DMS53 treated with DMSO at 0.1 percent for 48 hours (cell line): Measurements from ENCODE around the gene EGFR.

Experiments
- DNase-seq: peaks from one replicate; lab custom pipeline; 2025; ENCODE audit not compliant: unreplicated experiment; lab: John Stamatoyannopoulos, UW

EGFR gene

DNA sequence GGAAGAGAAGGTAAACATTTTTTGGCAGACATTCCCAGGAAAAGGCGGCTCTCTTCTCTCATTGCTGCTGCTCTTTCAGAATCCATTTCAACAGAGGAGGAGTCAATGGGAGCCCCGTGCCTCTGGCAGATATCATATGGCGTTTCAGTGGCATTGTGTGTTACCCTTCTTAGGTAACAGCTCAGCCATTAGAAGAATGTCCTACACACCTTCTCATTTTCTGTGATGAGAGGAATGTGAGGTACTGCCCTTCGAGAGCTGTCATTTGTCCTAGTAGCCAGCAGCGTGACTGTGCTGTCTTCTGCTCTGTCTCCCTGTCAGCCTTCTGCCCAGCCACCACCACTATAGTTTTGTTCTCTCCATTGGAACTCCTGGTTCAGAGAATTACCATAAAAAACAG, 102.4 kb downstream of the EGFR start:
- no peak for DNase-seq

DNA sequence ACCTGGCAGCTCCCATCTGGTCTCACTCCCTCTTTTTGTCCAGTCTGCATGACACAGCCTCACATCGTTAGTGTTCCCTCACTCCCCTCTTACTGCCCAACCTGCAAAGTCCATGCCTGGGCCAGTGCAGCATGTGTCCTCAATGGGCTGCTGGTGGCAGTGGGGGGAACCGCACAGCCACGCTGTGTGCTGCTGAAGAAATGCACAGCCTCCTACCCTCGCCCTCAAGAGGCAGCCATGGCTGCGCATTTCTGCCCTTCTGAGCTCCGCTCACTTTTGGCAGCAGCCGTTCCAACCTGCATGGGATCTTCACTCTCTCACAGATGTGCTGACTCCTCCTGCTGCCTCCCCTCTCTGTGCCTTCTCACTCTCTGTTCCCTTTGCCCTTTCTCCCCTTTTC, 103.4 kb downstream of the EGFR start:
- no peak for DNase-seq

DNA sequence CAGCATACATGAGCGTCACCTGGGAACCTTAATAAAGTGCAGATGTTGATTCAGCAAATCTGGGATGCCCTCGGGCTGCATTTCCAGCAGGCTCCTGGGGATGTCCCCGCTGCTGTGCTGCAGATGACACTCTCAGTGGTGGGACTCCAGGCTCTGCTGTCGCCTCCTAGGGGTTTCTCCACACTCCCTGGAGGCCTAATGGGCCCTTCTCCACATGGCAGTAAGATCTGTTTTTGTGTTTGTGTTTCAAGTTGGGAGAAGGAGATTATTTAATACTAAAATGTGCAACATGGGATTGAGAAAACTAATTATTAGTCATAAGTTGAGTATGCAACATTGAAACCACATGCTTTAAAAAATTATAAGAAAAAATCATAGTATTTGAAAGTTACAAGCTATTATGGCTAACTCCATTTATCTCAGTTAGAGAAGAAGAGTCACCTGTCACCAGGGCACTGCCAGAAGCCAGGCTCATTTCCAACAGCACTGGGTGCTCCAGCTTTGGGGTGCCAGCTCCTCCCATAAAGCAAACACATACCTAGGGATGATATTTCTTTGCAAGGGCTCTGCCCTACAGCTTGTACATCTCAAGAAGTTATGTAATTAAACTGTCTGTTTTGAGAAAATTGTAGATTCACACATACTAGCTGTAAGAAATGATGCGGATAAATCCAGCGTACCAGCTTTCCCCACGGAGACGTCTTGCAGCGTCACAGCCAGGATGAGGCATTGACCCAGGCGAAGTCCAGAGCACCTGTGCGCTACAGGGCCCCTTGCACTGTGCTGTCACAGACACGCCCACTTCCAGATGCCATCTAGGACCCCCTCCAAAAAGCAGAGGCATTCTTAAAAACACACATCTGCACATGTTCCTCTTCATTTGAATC, 106.4 kb downstream of the EGFR start:
- no peak for DNase-seq

DNA sequence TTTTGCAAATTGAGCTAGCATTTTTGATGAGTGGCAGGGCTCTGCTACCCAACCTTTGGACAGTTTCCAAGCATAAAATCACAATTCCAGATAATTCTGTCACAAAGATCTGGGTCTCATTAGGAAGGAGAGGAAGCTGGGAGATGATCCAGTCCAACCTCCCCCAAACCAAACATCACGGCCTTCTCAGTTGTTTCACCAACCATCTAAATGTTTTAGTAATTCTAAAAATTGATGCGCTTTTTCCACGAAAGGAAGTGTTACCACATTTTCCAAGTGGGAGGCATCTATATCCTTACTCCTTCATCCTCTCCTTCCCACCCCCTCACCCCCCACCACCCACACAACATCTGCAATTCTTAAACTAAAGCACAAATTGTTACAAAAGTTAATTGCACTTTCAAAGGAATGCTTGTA, 108.3 kb downstream of the EGFR start:
- no peak for DNase-seq

DNA sequence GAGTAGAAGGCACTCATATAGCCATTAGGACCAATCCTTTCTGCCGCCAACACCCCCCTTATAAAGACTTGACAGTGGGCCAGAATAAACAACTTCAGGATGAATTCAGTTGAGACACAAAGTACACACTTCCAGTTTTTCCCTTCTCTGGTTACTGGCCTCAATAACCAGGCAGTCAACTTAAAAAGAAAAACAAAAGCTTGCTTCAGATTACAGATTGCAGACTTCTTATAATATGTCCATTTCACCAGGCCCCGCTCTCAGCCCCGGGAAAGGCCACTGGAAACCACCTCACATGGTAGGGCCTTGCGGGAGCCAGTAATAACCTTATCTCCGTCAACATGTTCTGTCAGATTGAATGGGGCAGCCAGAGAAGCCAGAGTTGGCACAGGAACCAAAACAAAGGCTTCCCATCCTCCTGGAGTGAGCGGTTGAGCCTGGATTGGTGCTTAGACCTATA, 108.8 kb downstream of the EGFR start:
- peak; percentile 75 for DNase-seq

DNA sequence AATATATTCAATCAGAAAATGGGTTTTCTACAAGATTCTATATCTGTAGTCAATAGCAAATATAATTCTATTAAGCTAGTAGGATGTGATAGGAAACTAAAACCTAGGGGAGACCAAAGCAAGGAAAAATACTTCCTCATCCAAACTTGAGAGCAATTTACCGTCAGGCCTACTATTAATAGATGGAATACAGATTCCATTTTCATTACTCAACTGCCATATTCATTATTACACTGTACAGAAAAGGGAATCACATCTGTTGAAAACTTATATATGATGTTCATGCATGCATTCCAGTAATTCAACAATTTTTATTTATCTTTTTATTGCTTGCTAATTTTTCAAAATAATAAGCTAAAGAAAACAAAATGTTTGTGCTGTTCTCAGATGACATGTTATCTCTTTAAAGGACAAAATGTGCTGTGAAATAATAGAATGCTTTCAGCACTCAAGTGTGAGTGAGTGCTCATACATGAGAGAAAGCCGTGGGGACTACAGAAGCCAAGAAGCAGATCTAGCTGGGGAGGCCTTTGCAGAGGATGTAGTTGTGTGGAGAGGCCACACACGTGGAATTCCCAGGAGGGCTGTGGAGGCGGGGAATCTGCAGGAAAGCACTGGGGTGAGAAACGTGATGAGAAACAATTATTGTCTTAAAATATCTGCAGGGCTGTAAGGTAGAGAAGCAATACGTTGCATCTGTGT, 110.0 kb downstream of the EGFR start:
- DNase-seq = no peak

DNA sequence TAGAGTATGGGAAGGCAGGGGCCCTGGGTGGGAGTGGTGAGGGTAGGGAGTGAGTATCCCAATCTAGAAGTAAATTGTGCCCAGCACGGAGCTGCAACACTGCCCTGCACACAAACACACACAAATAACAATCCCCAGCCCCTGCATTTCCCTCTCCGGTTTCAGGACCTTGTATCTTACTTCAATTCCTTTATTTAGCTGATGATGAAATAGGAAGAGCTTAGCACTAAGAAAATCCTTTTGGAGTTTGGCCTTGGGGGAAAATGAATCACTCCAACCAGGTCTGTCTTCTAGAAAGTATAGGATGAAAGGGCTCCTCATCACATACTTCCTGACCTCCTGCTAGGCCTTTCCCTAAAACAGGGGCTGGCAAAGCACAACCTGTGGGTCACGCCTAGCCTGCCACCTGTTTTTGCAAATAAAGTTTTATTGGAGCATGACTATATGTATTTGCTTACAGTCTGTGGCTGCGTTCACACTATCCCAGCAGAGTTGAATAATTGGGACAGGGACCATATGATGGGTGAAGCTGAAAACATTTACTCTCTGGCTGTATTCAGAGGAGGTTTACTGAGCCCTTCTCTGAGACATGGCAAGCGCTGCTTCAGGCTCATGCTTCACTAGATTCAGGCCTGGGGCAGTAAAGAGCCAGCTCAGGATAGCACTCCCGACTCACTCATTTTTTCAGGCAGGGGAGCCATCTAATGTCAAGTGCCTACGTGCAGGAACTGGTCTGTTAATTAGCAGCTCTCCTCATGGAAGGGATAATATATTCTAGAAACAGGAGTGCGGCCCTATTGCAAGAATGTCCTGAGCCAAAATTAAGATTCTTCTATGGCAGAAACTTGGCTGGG, 111.0 kb downstream of the EGFR start:
- DNase-seq = no peak

DNA sequence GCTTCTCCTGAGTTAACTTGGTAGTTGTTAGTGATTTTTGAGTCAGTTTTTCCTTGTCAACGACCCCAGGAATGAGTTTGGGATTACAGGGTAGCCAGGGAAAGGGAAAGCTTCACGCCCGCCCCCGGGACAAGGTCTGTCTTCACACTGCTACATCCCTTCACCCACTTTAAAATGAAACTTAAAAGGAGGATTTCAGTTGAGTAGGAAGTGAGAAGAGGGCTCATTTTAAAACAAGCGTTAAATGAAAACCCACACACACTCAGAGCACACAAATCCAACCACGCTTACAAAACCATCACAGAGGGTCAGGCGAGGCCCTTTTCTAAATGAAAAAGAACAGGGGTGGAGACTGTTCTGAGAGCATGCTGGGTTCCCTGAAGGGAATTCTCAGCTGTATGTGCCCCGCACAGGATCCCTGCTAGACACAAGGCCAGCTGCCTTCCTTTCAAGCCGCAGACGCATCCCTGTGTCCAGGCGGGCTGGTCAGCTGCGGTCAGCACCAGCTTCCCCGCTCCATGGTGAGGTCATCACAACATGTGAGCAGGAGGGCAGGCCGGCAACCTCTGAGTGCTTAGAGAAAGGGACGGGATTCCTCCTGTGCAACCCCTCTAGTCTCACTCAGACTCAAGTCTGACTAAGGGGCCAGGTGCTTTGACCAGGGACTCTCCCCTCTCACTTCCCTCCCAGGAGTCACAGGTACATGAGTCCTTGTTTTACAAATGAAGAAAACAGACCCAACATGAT, 111.8 kb downstream of the EGFR start:
- DNase-seq = no peak

DNA sequence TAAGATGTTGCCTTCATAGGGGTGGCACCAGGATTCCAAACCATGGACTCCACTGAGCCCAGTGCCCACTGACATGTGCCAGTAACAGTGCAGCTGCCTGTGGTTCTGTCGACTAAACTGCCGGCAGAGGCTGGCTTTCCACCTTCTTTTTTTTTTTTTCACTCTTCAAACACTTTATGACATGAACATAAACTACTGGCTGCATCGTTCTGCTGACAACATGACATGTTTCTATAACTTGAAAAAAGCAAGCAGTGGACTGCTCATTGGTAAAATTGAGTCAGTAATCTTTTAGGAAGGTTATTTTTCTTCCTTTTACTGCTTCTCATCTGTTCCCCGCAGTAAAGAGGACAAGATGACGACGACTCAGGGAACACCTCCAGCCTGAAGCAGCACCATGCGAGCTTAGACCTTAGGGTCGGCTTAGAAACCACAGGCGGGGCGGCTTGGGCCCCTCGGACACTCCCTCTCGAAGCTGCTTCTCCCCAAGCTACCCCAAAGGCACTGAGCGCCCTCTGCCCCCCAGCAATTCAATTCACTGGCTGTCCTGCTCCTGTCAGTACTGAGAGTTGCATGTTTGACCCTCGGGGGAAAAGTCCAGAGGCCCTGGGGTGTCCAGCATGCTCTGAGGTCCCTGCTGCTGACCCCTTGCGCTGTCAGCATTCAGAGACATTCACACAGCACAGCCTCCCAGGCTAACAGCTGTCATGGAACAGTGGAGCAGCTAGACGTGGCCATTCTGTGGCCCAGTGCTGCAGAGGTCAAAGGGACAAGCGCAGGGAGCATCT, 112.5 kb downstream of the EGFR start:
- DNase-seq = no peak

DNA sequence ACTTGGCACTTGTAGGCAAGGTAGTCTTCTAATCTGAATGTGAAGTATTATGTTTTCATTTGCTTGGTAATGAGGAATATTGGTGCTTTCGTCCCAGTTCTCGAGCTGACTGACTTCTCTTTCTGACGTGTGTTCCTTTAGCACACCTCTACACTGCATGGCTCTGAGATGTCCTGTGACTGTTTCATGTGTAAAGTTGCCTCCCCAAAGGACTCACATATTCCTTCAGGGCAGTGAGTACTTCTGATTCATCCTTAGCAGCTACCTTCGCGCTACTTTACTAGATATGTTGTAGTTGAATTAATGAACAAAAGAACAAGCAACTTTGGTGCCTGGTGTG, 113.7 kb downstream of the EGFR start:
- DNase-seq = no peak

DNA sequence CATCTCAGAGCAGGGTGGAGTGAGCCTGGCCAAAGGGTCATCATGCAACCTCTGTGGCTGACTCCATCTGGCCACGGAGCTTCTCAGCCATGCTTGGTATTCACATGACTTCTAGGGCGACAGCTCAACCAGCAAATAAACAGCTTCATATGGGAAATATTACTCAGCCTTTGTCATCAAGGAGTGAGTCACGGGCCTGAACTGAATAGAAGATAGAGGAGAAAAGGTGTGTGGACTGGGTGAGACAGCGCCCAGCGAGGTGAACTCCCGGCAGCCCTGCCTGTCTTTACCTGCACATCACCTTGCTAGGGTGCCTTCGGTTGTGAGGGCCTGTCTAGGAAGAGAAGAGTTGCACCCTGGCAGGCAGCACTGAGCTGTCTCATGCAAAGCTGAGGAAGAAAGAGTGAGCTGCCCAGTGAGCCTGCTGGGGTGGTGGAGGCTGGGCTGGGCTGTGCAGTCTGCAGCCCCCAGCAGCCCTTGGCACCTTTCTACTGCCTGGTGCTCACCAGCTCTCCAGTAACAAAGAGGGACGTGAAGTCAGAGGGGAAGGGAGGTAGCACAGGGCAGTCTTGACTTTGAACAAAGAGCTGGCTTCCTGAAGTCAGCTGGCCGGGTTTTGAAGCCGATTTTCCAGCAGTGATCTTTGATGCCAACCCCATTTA, 114.2 kb downstream of the EGFR start:
- peak; percentile 45 for DNase-seq

DNA sequence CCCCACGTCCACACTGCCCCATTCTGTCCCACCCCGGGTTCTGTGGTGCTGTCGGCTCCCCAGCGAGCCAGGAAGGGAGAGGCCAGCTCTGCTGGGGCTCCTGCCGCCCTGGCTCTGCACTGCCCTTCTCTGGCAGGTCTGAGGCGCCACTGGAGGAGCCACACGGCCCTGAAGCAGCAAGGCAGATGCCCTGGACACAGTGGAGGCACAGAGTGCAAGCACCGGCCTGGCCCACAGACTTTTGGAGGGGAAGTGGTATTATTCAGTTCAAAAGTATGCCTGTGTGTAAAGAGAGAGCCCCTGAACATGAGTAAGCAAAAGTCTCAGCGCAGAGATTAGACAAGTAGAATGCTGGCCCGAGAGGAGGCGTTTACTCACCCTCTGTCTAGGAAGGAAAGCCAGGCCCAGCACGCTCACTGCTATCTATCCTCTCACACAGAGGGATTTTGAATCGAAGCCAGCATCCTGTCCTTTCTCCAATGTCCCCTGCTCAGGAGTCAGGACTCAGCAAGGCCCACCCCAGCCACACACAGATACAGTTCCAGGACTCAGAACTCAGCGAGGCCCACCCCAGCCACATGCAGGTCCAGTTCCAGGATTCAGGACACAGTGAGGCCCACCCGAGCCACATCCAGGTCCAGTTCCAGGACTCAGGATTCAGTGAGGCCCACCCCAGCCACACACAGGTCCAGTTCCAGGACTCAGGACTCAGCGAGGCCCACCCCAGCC, 115.0 kb downstream of the EGFR start:
- DNase-seq = no peak

DNA sequence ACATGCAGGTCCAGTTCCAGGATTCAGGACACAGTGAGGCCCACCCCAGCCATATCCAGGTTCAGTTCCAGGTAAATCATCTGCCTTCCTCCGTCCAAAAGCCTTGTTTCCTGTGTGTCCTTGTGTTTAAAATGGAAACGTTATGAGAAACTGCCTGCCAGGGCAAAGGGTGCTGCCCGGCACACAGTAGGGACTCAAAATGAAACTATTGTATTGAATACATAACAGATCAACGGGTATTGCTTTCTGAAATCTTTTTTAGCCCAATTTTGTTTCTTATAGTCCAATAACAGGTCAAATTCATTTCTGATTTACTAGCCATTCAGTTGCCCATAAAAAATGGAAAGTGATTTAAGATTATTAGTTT, 115.5 kb downstream of the EGFR start:
- DNase-seq = no peak

DNA sequence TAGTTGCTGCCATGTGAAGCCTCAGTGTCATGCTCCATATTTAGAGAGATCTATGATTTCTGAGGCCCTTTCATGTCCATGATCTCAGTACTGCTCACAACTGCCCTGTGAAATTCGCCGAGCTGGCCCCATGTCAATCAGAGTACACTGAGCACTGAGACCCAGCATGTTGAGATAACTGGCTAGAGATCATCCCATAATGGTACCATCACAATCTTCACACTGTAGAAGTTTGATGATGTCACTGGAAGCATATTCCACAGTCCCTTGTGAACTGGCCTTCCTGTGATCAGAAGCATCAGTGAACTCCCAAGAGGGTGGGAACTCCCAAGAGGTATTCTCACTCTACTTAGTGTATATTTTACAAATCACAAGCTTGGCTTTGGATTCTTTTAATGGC, 116.0 kb downstream of the EGFR start:
- no peak for DNase-seq

DNA sequence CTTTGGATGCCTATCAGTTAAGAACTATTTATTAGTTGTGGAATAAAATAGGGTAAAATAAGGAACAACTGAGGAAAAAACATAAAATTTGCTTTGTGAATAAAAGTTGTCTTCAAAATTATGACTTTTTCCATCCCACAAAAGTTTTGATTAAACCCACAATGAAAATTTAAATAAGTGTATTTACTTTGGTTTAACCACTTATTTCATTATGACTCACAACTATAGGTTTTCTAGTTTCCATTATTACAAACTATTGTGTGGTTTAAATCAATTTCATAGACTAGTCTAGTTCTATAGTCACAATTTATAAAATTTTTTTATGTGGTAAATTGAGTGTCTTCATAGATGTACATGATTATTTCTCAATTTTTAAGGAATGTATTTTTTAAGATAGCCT, 116.6 kb downstream of the EGFR start:
- no peak for DNase-seq

DNA sequence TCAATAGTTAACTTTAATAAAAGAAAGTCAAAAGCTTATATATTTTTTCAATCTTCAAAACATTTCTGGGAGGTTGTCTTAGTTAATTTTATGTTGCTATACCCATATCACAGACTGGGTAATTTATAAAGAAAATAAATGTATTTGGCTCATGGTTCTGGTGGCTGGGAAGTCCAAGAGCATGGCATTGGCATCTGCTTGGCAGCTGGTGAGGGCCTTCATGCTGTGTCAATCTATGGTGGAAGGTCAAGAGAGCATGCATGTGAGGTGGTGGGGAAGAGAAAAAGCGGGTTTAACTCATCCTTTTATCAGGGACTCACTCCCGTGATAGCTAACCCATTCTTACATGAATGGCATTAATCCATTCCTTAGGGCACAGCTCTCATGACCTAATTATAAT, 119.8 kb downstream of the EGFR start:
- no peak for DNase-seq

DNA sequence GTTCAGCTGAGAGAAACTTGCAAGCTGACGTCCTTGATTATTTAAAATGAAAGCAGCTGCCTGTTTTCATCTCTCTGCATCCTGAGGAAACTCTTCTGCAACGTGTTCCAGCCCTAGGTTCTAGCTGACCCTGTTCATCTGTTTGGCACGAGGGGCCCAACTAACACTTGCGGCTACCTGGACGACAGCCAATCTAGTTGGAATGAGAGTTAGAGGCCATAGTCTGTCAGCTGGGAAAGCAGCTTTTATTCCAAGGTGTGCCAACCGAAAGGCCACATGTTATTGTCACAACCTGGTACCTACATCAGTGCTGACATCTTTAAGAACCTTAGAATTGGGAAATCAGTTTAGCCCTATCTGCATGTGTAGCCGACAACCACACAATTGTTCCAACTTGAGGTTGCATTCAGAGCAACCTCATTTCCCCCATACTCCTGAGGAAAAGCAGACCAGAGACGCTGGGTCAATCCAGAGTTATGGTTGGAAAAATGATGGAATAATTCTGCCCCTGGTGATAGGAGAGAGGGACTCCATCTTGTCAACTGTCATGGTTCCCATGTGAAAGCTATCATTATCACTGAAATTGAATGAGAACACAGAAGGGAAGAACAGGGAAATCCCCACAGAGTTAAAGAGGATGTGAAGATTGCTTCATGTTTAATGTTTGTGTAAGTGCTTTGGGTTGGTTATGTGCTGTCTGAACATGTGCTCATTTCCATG, 121.6 kb downstream of the EGFR start:
- DNase-seq = no peak

DNA sequence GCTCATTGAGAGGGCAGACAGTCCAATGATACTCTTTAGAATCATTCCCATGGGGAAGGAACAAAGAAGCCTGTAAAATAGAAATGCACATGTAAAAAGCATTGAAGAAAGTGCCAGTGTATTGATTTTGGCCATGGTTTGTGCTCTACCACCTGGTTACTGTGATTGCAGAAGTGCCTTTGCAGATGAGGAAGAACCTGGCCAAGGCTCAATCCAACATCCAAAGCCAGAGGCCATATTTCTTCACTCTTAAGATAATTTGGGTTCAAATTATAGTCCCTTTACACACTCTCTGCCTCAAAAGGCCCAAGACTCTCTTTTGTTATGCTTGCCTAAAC, 122.1 kb downstream of the EGFR start:
- DNase-seq = no peak
